Activated CD8-positive, alpha-beta memory T cell treated with anti-CD3 and anti-CD28 coated beads, Interleukin-2, amount 50 U/mL, for 24 hours (primary cell): ENCODE measurements around the gene ASCC3.
"Not testable (repeated sequence)": the region's sequence is repeated elsewhere in the genome, so short reads cannot be mapped to it uniquely, and the experiment has no call there.

Source experiments
- DNase-seq: peaks from one replicate; pipeline ENCODE4 v3.0.0-alpha.2; 2020; ENCODE audit errors: extremely low read depth

ASCC3 gene

DNA sequence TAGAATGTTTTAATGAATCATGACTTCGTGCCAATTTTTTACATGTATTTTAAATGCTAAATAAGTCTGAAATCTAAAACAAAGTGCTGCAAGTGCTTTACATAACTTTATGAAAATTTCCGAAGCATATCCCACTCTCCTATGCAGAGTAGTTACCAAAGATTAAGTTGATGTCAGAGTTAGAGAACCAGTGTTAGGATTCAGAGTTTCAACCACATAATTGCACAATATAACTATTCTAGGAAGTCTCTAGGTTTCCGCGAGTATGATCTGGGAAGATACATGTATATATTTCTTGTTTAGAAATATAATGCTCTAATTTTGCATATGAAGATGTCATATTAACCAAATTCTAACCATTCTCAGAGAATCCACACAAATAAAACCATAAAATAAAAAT lies 74.8 kb downstream of the ASCC3 start:
- no peak for DNase-seq

DNA sequence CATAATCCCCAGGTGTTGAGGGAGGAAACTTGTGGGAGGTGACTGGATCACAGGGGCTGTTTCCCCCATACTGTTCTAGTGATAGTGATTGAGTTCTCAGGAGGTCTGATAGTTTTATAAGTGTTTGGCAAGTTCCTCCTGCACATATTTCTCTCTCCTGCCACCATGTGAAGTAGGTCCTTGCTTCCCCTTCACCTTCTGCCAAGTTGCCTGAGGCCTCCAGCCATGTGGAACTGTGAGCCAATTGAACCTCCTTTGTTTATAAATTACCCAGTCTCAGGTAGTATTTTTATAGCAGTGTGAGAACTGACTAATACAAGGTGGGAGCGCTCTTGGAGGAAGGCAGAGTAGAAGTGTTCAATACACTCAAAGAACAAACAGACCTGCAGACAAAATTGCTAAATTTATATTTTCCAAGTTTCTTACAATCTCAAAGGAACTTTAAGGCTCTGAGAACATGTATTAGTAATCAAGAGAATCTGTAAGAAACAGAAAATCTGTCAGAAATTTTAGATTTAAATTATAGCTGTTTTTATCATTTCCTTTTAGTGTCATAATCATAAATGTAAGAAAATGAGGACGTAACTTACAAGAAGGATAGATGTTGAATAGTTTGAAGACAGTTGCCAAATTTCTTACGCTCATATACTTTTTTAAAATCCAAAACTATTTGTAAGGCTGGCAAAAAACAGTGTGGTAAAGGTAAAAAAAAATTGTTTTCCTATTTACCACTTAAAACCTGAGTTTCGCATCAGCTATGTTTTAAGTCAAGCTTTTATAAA lies 77.7 kb downstream of the ASCC3 start:
- no peak for DNase-seq

DNA sequence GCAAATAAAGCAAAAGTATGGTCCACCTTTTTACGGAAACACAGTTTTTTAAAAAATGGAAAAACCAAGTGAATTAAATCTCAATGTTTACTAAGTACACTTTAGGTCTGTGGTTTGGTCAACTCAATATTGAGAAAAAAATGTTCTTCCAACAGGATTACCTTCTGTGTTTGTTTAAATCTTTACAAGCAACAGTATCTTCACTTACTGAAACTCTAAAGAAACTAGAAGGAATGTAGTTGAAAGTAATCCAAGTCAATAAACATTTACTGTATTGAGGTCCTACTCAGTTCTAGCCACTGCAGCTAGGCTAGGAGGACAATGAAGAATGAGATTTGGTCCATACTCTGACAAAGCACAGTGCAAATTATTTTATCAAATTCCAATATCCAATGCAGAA lies 80.1 kb downstream of the ASCC3 start:
- no peak for DNase-seq

DNA sequence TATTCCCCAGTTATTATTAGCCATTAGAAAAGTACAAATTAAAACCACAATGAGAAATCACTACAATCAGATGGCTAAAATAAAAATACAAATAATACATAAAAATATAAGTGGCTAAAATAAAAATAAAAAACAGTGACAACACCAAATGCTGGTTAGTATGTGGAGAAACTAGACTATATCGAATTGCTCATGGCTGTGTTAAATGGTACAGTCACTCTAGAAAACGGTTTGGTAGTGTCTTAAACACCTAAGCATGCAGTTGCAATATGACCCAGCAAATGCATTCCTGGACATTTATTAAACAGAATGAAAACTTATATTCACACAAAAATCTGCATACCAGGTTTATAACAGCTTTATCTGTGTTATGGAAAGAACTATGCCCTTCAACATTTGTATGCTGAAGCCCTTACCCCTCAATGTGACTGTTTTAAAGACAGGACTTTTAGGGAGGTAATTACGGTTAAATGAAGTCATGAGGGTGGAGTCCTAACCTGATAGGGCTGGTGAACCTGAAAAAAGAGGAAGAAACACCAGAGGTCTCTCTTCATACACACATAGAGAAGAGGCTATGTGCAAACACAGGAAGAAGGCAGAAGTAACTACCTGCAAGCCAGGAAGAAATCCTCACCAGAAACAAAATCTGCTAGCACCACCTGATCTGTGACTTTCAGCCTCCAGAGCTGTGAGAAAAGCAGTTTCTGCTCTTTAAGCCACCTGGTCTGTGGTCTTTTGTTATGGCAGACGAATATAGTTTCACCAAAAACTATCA lies 84.9 kb downstream of the ASCC3 start:
- DNase-seq = no peak

DNA sequence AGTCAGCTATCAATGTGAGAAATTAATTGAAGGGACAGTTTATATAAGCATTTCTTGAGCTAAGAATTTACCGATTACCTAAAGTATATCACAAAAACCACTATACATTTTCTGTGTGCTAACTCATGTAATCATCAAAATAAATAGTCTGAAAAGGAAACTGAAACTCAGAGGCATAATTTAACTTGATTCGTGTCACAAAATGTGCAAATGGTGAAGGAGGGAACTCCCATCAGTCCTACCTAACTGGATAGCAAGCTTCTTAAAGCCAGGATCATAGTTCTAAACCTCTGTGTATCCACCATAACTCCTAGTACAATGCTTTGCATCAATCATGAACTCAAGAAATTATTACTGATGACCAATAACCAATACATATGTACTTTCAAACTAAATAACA lies 91.0 kb downstream of the ASCC3 start:
- DNase-seq = no peak

DNA sequence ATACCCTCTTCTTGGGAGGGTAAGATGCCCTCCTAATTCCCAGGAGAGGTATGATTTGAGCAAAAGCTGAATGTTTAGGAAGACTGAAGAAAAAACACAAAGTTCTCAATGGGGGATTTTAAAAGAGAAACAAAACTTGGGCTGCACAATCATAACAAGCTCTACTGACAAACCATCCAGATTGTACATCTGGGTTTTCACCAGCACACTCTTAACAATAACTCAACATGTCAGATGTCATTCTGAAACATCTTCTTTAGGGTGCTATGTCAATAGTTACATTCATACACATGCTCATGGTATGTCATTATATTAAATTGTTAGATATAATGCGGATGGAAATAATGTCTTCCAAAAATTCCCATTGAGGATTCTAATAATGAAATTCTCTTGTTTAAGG lies 95.1 kb downstream of the ASCC3 start:
- no peak for DNase-seq

DNA sequence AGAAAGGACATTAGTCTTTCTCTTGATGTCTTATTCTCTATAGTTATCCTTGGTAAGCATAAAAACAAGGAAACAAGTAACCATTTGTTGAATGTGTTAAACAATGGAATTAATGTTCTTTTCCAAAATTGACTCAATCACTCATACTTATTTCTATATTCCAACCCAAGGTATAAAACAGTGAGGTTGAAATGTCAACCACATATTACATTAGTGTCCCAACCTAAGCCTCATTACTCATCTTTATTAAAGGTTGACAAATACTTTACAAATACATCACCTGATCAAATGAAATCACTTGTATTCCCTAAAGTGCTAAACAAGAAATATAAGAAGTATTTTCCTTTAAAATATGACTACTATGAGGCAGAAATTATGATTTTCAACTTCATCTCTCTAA lies 100.5 kb downstream of the ASCC3 start:
- DNase-seq = no peak

DNA sequence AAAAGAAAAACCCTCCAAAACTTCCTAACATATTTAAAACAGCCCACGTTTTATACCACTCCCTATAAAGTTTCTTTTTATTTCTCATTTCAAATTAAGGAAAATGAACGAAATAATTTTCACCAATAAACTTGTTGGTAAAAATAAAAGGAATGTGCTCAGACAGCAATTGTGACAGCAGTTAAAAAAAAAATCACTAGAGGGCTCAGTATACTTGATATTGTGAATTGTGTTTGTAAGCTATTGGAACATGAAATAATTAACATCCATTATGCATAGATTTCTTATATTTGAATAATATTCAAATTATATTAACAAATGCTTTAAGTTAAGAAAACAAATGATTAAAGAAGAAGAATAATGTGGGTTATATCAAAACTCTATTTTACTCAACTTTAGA lies 105.5 kb downstream of the ASCC3 start:
- DNase-seq = no peak

DNA sequence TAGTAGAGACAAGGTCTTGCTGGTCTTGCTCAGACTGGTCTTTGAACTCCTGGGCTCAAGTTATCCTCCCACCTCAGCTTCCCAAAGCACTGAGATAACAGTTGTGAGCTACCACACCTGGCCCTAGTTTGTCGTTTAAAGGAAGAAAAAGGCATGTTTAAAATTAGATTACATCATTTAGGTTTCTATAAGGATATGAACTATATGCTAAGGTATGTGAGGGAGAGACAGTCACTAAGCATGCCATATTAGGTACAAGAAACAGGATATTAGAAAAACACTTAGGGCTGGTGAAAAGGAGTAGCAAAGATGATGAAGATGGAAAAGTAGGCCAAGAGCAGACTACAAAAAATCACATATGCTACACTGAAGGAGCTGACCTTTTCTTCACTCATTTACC lies 106.4 kb downstream of the ASCC3 start:
- DNase-seq = no peak

DNA sequence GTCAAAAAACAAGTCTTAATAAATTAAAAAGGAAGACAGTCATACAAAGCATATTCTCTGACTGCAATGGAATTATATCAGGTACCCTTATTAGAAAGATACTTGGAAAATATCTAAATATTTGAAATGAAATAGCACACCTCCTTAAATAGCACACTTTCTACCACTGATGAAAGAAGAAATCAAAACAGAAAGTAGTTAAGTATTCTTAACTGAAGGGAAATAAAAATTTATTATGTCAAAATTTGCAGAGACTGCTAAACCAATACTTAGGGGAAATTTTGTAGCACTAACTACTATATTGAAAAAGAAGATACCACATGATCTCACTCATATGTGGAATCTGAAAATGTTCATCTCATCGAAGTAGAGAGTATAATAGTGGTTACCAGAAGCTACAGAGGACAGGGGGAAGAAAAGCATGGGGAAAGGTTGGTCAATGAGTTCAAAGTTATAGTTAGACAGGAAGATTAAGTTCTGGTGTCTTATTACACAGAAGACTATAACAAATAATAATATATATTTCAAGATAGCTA lies 112.2 kb downstream of the ASCC3 start:
- no peak for DNase-seq

DNA sequence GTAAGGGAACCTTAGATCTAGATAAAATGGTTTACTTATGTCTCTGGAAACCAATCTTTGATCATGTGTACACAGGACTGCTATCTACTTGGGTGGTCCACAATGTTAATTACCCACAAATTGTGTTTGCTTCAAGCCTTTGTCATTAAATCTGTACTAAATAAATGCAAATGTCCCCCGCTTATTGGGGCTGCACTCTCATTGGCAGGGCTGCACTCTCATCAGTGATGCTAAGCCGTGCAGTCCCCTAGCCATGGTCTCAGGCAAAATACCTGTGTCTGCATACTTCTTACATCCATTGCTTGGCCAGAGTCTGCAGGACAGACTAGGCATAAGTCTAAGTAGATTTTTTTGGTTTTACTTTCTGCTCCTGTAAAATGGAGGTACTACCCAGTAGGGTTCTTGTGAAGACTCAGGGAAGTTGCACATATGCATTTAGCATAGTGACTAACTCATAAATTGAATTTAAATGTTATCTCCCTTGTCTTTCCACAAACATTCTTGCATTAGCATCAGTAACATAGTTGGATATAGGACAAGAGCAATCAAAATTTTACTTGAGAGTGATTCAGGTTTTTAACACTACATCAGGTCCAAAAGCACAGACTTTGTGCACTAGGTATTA lies 117.4 kb downstream of the ASCC3 start:
- no peak for DNase-seq

DNA sequence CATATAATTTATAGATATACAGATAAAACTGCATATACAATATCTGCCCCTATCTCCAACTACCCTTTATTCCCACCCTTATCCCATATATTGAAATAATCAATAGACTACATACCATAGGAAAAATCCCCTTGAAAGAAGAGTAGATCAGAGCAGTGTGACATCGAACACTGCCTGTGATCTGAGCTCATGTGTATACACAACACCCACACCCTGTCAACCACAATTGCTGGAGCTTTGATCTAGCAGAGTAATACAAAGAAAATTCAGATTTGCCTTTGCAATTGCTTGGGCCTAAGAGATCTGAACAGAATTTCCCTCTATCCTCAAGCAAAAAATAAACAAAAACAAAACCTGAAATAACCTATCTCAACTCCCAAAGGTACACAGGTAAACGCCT lies 119.3 kb downstream of the ASCC3 start:
- no peak for DNase-seq

DNA sequence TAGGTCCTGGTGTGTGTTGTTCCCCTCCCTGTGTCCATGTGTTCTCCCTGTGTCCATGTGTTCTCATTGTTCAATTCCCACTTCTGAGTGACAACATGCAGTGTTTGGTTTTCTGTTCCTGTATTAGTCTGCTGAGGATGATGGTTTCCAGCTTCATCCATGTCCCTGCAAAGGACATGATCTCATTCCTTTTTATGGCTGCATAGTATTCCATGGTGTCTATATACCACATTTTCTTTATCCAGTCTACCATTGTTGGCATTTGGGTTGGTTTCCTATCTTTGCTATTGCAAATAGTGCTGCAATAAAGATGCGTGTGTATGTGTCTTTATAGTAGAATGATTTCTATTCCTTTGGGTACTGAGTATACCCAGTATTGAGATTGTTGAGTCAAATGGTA lies 122.7 kb downstream of the ASCC3 start:
- not testable (repeated sequence) for DNase-seq

DNA sequence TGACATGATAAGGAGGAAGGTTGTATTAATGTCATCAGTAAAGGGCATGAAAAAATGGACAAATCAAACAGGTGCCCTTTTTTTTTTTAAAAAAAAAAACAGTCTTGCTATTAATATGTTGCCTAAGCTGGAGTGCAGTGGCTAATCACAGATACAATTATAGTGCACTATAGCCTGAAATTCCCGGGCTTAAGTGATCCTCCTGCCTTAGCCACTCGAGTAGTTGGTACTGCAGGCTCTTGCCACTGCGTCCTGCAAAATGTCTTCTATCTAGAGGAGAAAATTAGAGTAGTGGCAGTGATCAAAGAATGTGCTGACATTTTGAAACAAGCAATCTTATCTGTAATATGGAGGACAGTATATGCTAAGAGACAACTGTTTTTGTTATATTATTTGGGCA lies 127.7 kb downstream of the ASCC3 start:
- DNase-seq = no peak

DNA sequence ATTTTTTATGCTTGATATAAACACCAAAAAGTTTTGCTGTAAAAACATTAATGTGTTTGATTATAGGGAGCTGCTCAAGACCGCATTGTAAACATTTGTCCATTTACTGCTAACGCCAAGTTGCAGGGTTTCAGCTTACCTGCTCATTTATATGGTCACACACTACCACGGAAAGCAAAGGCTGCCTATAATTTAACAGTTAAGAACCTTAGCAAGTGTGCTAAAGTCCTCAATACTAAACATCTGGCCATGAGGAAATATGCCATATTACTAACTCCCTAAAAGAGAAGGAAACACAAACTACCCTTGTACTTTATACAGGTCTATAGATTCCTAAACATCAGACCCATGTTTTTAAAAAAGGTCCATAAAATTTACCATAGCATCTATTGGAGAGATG lies 129.5 kb downstream of the ASCC3 start:
- DNase-seq = no peak

DNA sequence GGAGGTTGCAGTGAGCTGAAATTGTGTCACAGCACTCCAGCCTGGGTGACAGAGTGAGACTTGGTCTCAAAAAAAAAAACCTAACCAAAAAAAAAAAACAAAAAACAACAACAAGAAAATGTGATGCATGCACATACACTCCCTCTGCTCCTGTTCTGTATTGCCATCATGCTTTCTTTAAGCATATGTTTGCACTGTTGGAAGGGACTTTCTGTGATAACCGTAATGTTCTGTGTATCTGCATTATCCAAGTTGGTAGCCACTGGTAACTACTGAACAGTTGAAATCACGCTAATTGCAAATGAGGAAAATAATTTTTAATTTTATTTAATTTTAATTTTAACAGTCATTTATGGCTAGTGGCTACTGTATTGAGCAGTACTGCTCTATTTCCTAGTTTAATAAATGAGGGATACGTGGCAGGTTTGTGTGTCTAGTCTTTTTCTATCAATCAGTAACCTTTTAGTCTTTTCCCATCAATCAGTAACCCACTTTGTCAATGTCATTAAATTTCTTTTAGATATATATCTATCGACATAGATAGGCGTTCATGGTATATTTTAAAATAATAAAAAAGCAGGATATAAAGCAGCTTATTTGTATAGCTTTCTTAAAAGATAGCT lies 135.6 kb downstream of the ASCC3 start:
- no peak for DNase-seq

DNA sequence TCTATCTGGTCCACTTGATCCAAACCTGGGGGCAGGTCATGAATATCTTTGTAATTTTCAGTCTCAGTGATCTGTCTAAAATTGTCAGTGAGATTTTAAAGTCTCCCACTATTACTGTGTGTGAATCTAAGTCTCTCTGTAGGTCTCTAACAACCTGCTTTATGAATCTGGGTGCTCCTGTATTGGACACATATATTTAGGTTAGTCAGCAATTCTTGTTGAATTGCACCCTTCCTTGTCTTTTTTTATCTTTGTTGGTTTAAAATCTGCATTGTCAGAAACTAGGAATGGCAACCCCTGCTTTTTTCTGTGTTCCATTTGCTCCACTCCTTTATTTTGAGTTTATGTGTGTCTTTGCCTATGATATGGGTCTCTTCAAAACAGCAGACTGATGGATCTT lies 140.7 kb downstream of the ASCC3 start:
- DNase-seq = no peak

DNA sequence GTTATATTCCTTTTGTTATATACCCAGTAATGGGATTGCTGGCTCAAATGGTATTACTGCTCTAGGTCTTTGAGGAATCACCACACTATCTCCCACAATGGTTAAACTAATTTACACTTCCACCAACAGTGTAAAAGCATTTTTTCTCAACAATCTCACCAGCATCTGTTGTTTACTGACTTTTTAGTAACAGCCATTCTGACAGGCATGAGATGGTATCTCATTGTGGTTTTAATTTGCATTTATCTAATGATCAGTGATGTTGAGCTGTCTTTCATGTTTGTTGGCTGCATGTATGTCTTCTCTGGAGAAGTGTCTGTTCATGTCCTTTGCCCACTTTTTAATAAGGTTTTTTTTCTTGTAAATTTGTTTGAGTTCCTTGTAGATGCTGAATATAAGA lies 143.4 kb downstream of the ASCC3 start:
- not testable (repeated sequence) for DNase-seq

DNA sequence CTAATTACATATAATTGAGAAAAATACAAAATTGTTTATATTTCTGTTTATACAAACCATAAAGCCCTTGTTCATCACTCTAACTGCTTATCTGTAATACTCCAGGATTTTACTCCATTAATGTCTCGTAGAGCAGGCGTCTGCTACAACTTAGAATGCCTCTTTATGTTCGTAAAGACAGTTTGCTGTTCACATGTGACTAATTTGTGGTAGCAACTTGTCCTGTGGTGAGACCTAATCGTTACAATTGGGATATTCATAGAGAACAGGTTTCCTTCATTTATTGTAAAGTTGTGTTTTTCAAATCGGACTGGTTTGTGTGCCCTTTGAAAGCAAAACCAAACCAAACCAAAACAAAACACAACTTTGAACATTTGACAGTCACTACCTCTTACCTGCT lies 149.7 kb downstream of the ASCC3 start:
- no peak for DNase-seq

DNA sequence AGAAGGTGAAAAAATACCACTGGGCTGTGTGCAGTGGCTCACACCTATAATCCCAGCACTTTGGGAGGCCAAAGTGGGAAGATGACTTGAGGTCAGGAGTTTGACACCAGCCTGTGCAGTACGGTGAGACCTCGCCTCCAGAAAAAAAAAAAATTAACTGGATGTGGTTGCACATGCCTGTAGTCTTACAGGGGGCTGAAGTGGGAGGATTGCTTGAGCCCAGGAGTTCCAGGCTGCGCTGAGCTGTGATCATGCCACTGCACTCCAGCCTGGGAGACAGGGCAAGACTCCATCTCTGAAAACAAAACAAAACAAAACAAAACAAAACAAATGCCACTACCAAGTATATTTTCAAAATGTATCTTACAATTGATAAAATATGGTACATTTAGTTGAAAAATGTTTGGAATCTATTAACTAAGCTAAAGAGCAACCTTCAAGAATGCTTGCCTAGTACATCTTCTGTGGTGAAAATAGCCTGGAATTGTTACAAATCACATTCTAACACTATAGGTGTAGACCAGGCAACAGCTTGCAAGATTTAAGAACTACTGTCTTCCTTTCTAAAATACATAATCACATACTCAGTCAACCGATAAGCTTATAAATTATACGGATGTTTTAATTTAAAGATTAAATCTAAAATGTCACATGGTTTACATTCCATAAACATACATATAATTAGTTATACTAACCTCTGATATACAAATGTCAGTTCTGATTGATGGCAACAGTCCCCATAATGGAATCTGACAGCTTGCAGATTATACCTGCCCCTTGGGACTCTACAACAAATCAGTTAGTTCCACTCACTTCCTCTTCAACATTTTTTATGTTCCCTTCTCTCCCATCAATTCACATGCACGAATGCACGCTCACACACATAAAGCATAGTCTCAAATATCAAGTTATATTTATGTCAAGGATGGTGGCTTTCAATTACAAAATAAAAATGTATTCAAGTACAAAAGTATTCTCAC lies 150.8 kb downstream of the ASCC3 start:
- no peak for DNase-seq

DNA sequence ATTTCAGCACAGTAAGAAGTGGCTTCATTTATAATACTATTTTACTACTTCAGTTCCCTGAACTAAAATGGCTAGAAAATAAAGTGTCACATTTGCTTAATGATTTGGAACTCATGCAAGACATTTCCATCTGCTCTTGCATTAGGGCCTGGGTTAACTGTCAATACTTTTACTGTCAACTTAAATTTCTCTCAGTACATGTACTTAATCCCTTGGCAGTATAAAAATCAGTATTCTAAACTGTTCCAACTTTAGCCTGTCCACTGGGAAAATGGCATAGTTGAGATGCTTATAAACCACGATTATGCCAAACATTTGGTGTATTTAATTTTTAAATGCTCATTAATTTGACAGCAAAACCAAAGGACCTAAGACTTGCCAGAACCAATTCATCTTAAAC lies 154.5 kb downstream of the ASCC3 start:
- DNase-seq = no peak
